Fibroblast of lung (primary cell): Measurements from ENCODE around the gene MRPS35. TPM values are rescaled to one million over a fixed set of nuclear protein-coding genes. Genes with fewer than 3 reads are reported as not detected.

Experiments
- DNase-seq, 2 donors: peaks; one replicate each; pipeline versions ENCODE4 v3.0.0 to v3.0.0-alpha.2; 2010; ENCODE audit warnings: low read depth in 2 of 2
- H2AFZ ChIP-seq: 2 replicates; pipeline ENCODE4 v1.5.1; 2012; ENCODE audit warnings: low read length, control low read depth, inconsistent platforms
- H3K27ac ChIP-seq: 2 replicates; pipeline ENCODE4 v1.5.1; 2011; ENCODE audit warnings: low read length, control low read depth; ENCODE audit not compliant: insufficient read depth
- H3K27me3 ChIP-seq: 2 replicates; pipeline ENCODE4 v1.5.1; 2011; ENCODE audit warnings: mild to moderate bottlenecking, low read length; ENCODE audit not compliant: control insufficient read depth, insufficient read depth
- H3K36me3 ChIP-seq: 2 replicates; pipeline ENCODE4 v1.5.1; 2011; ENCODE audit warnings: low read length; ENCODE audit not compliant: control insufficient read depth, insufficient read depth
- H3K4me1 ChIP-seq: 2 replicates; pipeline ENCODE4 v1.5.1; 2011; ENCODE audit warnings: low read length; ENCODE audit not compliant: control insufficient read depth, insufficient read depth; ENCODE audit errors: extremely low read depth
- H3K4me2 ChIP-seq: 2 replicates; pipeline ENCODE4 v1.5.1; 2011; ENCODE audit warnings: low read length, control low read depth; ENCODE audit not compliant: insufficient read depth; ENCODE audit errors: extremely low read depth
- H3K4me3 ChIP-seq, 4 experiments: fragments of 200-600 bp in 1 of 4; sonication (generic) in 1 of 4; replicated peaks in 1 of 4; 2 replicates each; pipeline ENCODE4 v1.5.1; 2011 to 2016; ENCODE audit warnings: low read length in 4 of 4, low read depth in 3 of 4, mild to moderate bottlenecking in 3 of 4, control low read depth in 2 of 4, inconsistent platforms in 1 of 4, mixed read lengths in 1 of 4; ENCODE audit not compliant: insufficient read depth in 1 of 4; ENCODE audit errors: control extremely low read depth in 1 of 4
- H3K79me2 ChIP-seq: 2 replicates; pipeline ENCODE4 v1.5.1; 2012; ENCODE audit warnings: mild to moderate bottlenecking, low read length, inconsistent platforms; ENCODE audit not compliant: control insufficient read depth, insufficient read depth
- H3K9ac ChIP-seq: 2 replicates; pipeline ENCODE4 v1.5.1; 2011; ENCODE audit warnings: mild to moderate bottlenecking, low read length, control low read depth; ENCODE audit not compliant: insufficient read depth
- H3K9me3 ChIP-seq: 2 replicates; pipeline ENCODE4 v1.5.1; 2012; ENCODE audit warnings: low read depth, low read length; ENCODE audit not compliant: control insufficient read depth, insufficient read depth
- H4K20me1 ChIP-seq: 2 replicates; pipeline ENCODE4 v1.5.1; 2011; ENCODE audit warnings: low read length; ENCODE audit not compliant: control insufficient read depth, insufficient read depth; ENCODE audit errors: extremely low read depth
- CTCF ChIP-seq, 2 donors: IDR thresholded peaks in 1 of 2; conservative IDR thresholded peaks in 1 of 2; 1 replicate in 1 of 2; 2 replicates in 1 of 2; pipeline ENCODE4 v1.5.1; 2011 to 2012; ENCODE audit warnings: low read length in 2 of 2, control low read depth in 1 of 2, inconsistent platforms in 1 of 2, low read depth in 1 of 2, mild to moderate bottlenecking in 1 of 2
- EZH2 ChIP-seq: IDR thresholded peaks from 2 replicates; pipeline ENCODE4 v1.5.1; 2012; ENCODE audit warnings: low read length, control low read depth, mild to moderate bottlenecking; ENCODE audit errors: missing control alignments
- polyA plus RNA-seq, 2 donors: library from polyadenylated mRNA; depleted of rRNA in 1 of 2; stranded (reverse) in 1 of 2; unstranded in 1 of 2; fragments of >200 nt; gene quantifications; 2 replicates each; pipeline ENCODE4 v1.2.1, GENCODE V29; 2011 to 2012; ENCODE audit warnings: missing spikeins in 1 of 2
- total RNA-seq: library from RNA; depleted of rRNA; stranded (reverse); fragments of >200 nt; gene quantifications from 2 replicates; pipeline ENCODE4 v1.2.1, GENCODE V29; 2014

MRPS35 gene
- total and polyA plus RNA-seq, 2 donors (not counting 1 experiment from before 2014, with no cell fraction given): 52.5 to 70.7 TPM

DNA sequence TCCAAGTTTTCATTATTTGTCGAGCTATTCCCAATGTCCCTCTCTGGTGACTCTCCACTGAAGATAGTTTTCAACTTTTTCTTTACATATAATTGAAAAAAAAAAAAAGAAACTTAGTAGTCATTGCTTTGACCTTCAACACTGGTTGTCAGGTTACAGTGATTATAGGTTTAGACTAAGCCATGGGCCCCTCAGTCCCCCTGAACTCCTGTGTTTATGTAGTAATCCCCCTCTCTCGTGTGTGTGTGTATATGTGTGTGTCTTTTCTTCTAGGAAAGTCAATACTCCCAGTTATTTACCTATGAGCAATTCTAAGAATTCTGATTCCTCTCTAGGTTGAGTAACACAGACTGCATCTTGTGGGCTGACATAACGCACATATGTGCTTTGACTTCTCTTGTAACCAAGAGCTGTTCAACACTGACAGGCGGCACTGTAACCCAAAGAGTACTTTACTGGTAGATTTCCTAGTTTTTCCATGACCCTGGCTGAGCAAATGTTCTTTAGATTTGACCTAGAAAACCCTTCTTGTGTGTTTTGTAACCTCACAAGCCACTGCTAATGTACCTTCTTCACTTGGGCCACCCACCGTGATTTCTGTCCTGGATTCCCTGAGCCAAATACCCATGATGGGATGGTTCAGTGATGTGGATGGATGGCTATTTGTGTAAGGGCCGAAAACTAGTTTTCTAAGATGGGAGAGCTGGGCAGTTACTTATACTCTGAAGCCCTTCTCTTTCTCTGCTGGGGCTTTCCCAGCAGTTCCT, 84.4 kb downstream of the MRPS35 start:
- Histone ChIP-seq H3K27ac (no peak overlapping the region), H3K36me3 (peaks cover 17% of the 10 kb centered on the region), H4K20me1 (no peaks in the 10 kb centered on the region), H3K9ac (no peak overlapping the region), H2AFZ (no peak overlapping the region), H3K4me1 (no peaks in the 10 kb centered on the region), H3K27me3 (no peaks in the 10 kb centered on the region), H3K4me3 (no peak overlapping the region), H3K4me2 (no peak overlapping the region), H3K9me3 (no peaks in the 10 kb centered on the region), H3K79me2 (peaks cover 7% of the 10 kb centered on the region)
- DNase-seq: no peak
- no peak for TF ChIP-seq EZH2
- TF ChIP-seq CTCF (conservative IDR thresholded peaks at IDR 0.05 in 1 of 2, IDR thresholded peaks at IDR 0.05 in 1 of 2; ENCODE audit: low read depth in 1 of 2, low read length in 2 of 2): no peak

GRCh38 chr12:27796128-27796527, 85.5 kb downstream of the MRPS35 start:
- Histone ChIP-seq H3K4me1 (no peaks in the 10 kb centered on the region), H3K27me3 (no peaks in the 10 kb centered on the region), H3K36me3 (peaks cover 17% of the 10 kb centered on the region), H3K4me3 (no peak overlapping the region), H3K9ac (no peak overlapping the region), H3K9me3 (no peaks in the 10 kb centered on the region), H4K20me1 (no peaks in the 10 kb centered on the region), H3K4me2 (no peak overlapping the region), H2AFZ (no peak overlapping the region), H3K27ac (no peak overlapping the region), H3K79me2 (peaks cover 1% of the 10 kb centered on the region)
- TF ChIP-seq EZH2: no peak
- TF ChIP-seq CTCF (conservative IDR thresholded peaks at IDR 0.05 in 1 of 2, IDR thresholded peaks at IDR 0.05 in 1 of 2; ENCODE audit: low read depth in 1 of 2, low read length in 2 of 2): no peak
- no peak for DNase-seq

GRCh38 chr12:27797301-27798025, 86.8 kb downstream of the MRPS35 start:
- H3K27ac ChIP-seq: no peak overlapping the region
- H3K4me2 ChIP-seq: no peak overlapping the region
- no peaks in the 10 kb centered on the region for H4K20me1 ChIP-seq
- TF ChIP-seq EZH2: no peak
- TF ChIP-seq CTCF (conservative IDR thresholded peaks at IDR 0.05 in 1 of 2, IDR thresholded peaks at IDR 0.05 in 1 of 2; ENCODE audit: low read depth in 1 of 2, low read length in 2 of 2): no peak
- H3K79me2 ChIP-seq: no peaks in the 10 kb centered on the region
- H3K4me3 ChIP-seq: no peak overlapping the region
- no peak overlapping the region for H2AFZ ChIP-seq
- peaks cover 14% of the 10 kb centered on the region for H3K36me3 ChIP-seq
- no peaks in the 10 kb centered on the region for H3K9me3 ChIP-seq
- H3K27me3 ChIP-seq: no peaks in the 10 kb centered on the region
- no peak overlapping the region for H3K9ac ChIP-seq
- no peaks in the 10 kb centered on the region for H3K4me1 ChIP-seq
- no peak for DNase-seq
